SU-DHL-6 (cell line): ENCODE measurements around the gene PUS1.

ENCODE experiments used
- H2AFZ ChIP-seq: fragments of 200-600 bp; sonication (generic); 2 replicates; pipeline ENCODE4 v1.6.1; 2014; ENCODE audit warnings: low read depth, mild to moderate bottlenecking, moderate library complexity, mixed read lengths, antibody characterized with exemption, low read length; ENCODE audit not compliant: severe bottlenecking
- H3F3A ChIP-seq: fragments of 200-600 bp; shearing (Covaris generic); 2 replicates; pipeline ENCODE4 v1.6.0; 2016; ENCODE audit warnings: antibody characterized with exemption, mild to moderate bottlenecking; ENCODE audit not compliant: insufficient read depth
- H3K27ac ChIP-seq: fragments of 200-600 bp; sonication (generic); 2 replicates; pipeline ENCODE4 v1.5.1; 2016; ENCODE audit warnings: low read depth, mild to moderate bottlenecking, low read length, moderate library complexity, mixed read lengths
- H3K27me3 ChIP-seq: fragments of 200-600 bp; sonication (generic), shearing (Covaris generic); 2 replicates; pipeline ENCODE4 v1.6.0; 2014; ENCODE audit warnings: mild to moderate bottlenecking, low read length
- H3K36me3 ChIP-seq: fragments of 200-600 bp; sonication (generic); 2 replicates; pipeline ENCODE4 v1.6.1; 2014; ENCODE audit warnings: mild to moderate bottlenecking, low read length, mixed read lengths
- H3K4me2 ChIP-seq: fragments of 300-600, 200-600 bp; shearing (Covaris generic), sonication (generic); 2 replicates; pipeline ENCODE4 v1.6.0; 2014; ENCODE audit warnings: low read length, low read depth, mild to moderate bottlenecking; ENCODE audit not compliant: poor library complexity, severe bottlenecking
- H3K4me3 ChIP-seq: fragments of 200-600 bp; sonication (generic); 2 replicates; pipeline ENCODE4 v1.5.1; 2014; ENCODE audit warnings: antibody characterized with exemption, low read length, mild to moderate bottlenecking, mixed read lengths; ENCODE audit not compliant: insufficient read depth, poor library complexity, severe bottlenecking
- H3K79me2 ChIP-seq: fragments of 200-600 bp; sonication (generic); 2 replicates; pipeline ENCODE4 v1.6.1; 2014; ENCODE audit warnings: mild to moderate bottlenecking, low read length, moderate library complexity; ENCODE audit not compliant: insufficient read depth
- H3K9ac ChIP-seq: fragments of 200-600 bp; sonication (generic); 2 replicates; pipeline ENCODE4 v1.7.0; 2014; ENCODE audit warnings: mild to moderate bottlenecking, low read length
- H3K9me2 ChIP-seq: fragments of 200-600 bp; sonication (generic); replicated peaks from 2 replicates; pipeline ENCODE4 v1.6.1; 2014; ENCODE audit warnings: low read length; ENCODE audit not compliant: insufficient read depth
- H3K9me3 ChIP-seq: fragments of 200-600 bp; sonication (generic); 2 replicates; pipeline ENCODE4 v1.6.1; 2014; ENCODE audit warnings: low read length, mixed read lengths; ENCODE audit not compliant: insufficient read depth
- H4K20me1 ChIP-seq: fragments of 200-600 bp; sonication (generic); 2 replicates; pipeline ENCODE4 v1.6.1; 2014; ENCODE audit warnings: low read depth, mild to moderate bottlenecking, antibody characterized with exemption, low read length, moderate library complexity, mixed read lengths
- CTCF ChIP-seq: fragments of 200-600 bp; sonication (generic); IDR thresholded peaks from one replicate; pipeline ENCODE4 v1.5.1; 2017; ENCODE audit warnings: antibody characterized with exemption, mild to moderate bottlenecking, low read length, moderate library complexity; ENCODE audit not compliant: insufficient read depth, poor library complexity, severe bottlenecking
- EZH2phosphoT487 ChIP-seq: fragments of 200-600 bp; sonication (generic), shearing (Covaris generic); conservative IDR thresholded peaks from 2 replicates; pipeline ENCODE4 v1.6.1; 2018; ENCODE audit warnings: mild to moderate bottlenecking, antibody characterized with exemption, low read length, moderate library complexity, mixed read lengths

PUS1 gene

GRCh38 chr12:131915000-131915689 lies 13.9 kb upstream of the PUS1 start:
- H3K27me3 ChIP-seq, result no peaks in the 10 kb centered on the region
- no peak overlapping the region for H3K4me3 ChIP-seq
- no peaks in the 10 kb centered on the region for H3K9me2 ChIP-seq

GRCh38 chr12:131915823-131916222 lies 13.3 kb upstream of the PUS1 start:
- Histone ChIP-seq H3K9me2 (no peaks in the 10 kb centered on the region), H4K20me1 (no peaks in the 10 kb centered on the region), H2AFZ (no peak overlapping the region), H3K9me3 (no peaks in the 10 kb centered on the region), H3F3A (no peaks in the 10 kb centered on the region), H3K4me3 (no peak overlapping the region), H3K79me2 (no peaks in the 10 kb centered on the region), H3K4me2 (no peak overlapping the region), H3K36me3 (no peaks in the 10 kb centered on the region), H3K9ac (no peak overlapping the region), H3K27ac (no peak overlapping the region), H3K27me3 (no peaks in the 10 kb centered on the region)
- TF ChIP-seq EZH2phosphoT487 (no peak), CTCF (no peak)

More at GRCh38 chr12:131915000-131915689, 13.9 kb upstream of the PUS1 start:
- no peaks in the 10 kb centered on the region for H4K20me1 ChIP-seq
- H3K9ac ChIP-seq, result no peak overlapping the region
- no peak overlapping the region for H3K27ac ChIP-seq
- H3K9me3 ChIP-seq, result no peaks in the 10 kb centered on the region
- TF ChIP-seq CTCF (no peak), EZH2phosphoT487 (no peak)
- no peak overlapping the region for H3K4me2 ChIP-seq
- no peaks in the 10 kb centered on the region for H3K79me2 ChIP-seq
- H3K36me3 ChIP-seq, result no peaks in the 10 kb centered on the region
- no peaks in the 10 kb centered on the region for H3F3A ChIP-seq
- H2AFZ ChIP-seq, result no peak overlapping the region

- H2AFZ ChIP-seq, result no peak overlapping the region
- H3K36me3 ChIP-seq, result no peaks in the 10 kb centered on the region
These were observed 12.6 kb upstream of the PUS1 start for GRCh38 chr12:131916306-131917138.

More at GRCh38 chr12:131916306-131917138, 12.6 kb upstream of the PUS1 start:
- no peaks in the 10 kb centered on the region for H4K20me1 ChIP-seq
- no peaks in the 10 kb centered on the region for H3F3A ChIP-seq
- H3K27ac ChIP-seq, result no peak overlapping the region
- no peaks in the 10 kb centered on the region for H3K9me3 ChIP-seq
- H3K27me3 ChIP-seq, result no peaks in the 10 kb centered on the region
- H3K9ac ChIP-seq, result no peak overlapping the region
- H3K4me3 ChIP-seq, result no peak overlapping the region
- TF ChIP-seq EZH2phosphoT487 (no peak), CTCF (no peak)
- no peaks in the 10 kb centered on the region for H3K9me2 ChIP-seq
- H3K4me2 ChIP-seq, result no peak overlapping the region
- H3K79me2 ChIP-seq, result no peaks in the 10 kb centered on the region
